MG63 (cell line): Measurements from ENCODE around the gene ARFGAP2. TPM values are rescaled to one million over a fixed set of nuclear protein-coding genes. Genes with fewer than 3 reads are reported as not detected.
A peak's percentile ranks its signal among the peaks of the same experiment; 100 is the strongest.

Experiments
- DNase-seq: peaks from one replicate; pipeline ENCODE4 v3.0.0-alpha.2; 2020
- H3K27me3 ChIP-seq: fragments of 250-450 bp; sonication (Bioruptor Pico); 2 replicates; pipeline ENCODE4 v1.5.1; 2020; ENCODE audit warnings: mild to moderate bottlenecking, moderate library complexity
- H3K36me3 ChIP-seq: fragments of 250-450 bp; sonication (Bioruptor Pico); 2 replicates; pipeline ENCODE4 v1.5.1; 2020; ENCODE audit warnings: mild to moderate bottlenecking, moderate library complexity
- H3K4me3 ChIP-seq: fragments of 250-450 bp; sonication (Bioruptor Pico); 2 replicates; pipeline ENCODE4 v1.5.1; 2020; ENCODE audit warnings: mild to moderate bottlenecking, moderate library complexity
- H3K9me3 ChIP-seq: fragments of 250-450 bp; sonication (Bioruptor Pico); 2 replicates; pipeline ENCODE4 v1.5.1; 2020; ENCODE audit warnings: mild to moderate bottlenecking, moderate library complexity
- total RNA-seq: library from RNA; depleted of rRNA; stranded (reverse); fragments of >200 nt; shearing (Covaris generic); gene quantifications from 2 replicates; pipeline ENCODE4 v1.2.3, GENCODE V29; 2014; ENCODE audit warnings: low replicate concordance

ARFGAP2 gene
- total RNA-seq, 1 experiment from 2014 or later = 71.0 TPM

DNA sequence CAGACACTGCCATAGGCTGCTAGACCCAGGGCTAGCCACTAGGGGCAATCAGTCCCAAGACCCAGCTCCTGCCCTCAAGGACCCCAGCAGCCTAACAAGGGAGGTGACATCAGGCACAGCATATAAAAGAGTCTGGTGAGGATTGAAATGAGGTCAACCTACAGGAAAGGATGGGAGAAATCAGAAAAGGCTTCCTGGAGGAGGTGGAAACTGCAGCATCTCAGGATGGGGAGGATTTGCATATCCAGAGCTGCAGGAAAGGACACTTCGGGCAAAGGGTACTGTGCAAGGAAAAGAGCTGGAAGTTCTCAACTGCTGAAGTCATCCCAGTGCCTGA, 2.9 kb upstream of the ARFGAP2 start:
- Histone ChIP-seq H3K27me3 (no peaks in the 10 kb centered on the region), H3K9me3 (no peaks in the 10 kb centered on the region), H3K4me3 (no peak overlapping the region), H3K36me3 (peaks cover 36% of the 10 kb centered on the region)
- peak; percentile 43 for DNase-seq

DNA sequence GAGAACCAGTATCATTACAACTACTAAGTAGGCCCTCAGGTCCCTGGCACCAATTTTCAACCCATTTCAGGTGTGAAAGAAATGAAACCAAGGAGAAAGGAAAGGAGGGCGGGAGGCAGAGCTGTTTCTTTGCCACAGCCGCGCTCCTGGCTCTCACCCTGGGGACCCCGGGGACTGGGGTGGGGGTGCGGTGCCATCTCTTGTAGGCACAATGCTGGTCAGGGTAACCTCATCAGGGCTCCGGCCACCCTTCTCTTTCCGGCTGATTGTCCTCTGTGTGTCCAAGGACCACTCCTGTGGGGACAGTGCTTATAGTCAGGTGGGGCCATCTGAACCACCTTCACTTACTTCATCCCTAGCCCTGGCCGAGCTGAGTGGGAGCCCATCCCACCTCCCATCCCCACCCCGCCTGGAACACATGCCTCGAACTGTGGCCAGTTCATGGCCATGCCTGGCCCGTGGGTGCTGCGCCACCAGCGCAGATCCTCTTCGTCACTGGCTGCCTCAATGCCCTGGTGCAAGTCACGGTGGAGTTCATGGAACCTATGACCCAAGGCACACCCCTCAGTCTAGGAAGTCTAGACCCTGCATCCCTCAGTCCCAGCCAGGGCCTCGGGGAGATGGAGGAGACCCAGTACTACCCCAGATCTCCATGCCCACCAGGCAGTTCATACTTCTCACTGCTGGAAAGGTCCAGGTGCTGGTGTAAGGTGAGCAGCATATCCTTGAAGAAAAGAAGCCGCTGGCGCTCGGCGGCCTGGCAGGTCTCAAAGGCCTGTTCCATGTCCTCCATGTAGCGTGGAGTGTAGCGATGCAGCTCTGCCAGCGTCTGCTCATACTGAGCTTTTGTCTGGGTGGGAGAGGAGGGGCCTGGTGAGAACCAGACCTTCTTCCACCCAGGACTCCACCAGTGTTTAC, 2.3 kb upstream of the ARFGAP2 start:
- Histone ChIP-seq H3K9me3 (no peaks in the 10 kb centered on the region), H3K4me3 (no peak overlapping the region), H3K27me3 (no peaks in the 10 kb centered on the region), H3K36me3 (peaks cover 34% of the 10 kb centered on the region)
- DNase-seq = no peak

DNA sequence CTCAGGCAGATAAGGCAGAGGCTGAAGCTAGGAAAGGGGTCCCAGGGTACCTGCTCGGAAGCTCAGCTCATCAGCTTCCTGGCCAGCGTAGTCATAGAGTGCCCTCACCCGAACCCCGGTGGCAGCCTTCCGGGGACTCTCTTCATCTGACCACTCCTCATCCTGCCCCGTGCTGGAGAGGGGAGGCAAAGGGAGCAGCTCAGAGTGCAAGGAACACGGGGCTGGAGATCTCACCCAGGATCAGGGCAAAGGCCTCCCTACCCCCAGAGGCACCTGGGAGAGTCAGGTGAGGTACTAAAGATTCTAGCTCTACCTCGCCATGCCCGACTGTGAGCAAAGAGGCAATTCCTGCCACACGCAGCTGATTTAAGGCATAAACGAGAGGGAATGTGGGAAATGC, 1.6 kb upstream of the ARFGAP2 start:
- DNase-seq = no peak
- Histone ChIP-seq H3K27me3 (no peaks in the 10 kb centered on the region), H3K4me3 (no peak overlapping the region), H3K9me3 (no peaks in the 10 kb centered on the region), H3K36me3 (peaks cover 41% of the 10 kb centered on the region)

DNA sequence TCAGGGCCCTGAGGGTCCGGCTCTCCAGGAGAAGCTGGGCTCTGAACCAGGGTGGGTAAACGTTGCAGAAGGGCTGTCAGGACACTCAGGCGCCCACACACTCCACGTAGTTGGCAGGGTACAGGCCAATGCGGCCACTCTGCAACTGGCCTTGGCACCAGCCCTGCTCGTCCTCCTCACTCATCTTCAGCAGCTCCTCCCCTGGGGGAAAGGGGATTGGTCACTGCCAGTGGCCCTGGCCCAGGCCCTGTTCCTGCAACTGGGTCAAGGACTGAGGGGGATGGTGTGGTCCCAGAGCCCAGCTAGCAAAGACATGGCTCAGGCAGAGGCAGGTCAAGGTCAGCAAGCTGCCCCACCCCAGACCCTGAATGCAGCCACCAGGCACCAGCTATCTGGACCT, 1.2 kb upstream of the ARFGAP2 start:
- Histone ChIP-seq H3K4me3 (no peak overlapping the region), H3K36me3 (peaks cover 46% of the 10 kb centered on the region), H3K9me3 (no peaks in the 10 kb centered on the region), H3K27me3 (no peaks in the 10 kb centered on the region)
- no peak for DNase-seq

DNA sequence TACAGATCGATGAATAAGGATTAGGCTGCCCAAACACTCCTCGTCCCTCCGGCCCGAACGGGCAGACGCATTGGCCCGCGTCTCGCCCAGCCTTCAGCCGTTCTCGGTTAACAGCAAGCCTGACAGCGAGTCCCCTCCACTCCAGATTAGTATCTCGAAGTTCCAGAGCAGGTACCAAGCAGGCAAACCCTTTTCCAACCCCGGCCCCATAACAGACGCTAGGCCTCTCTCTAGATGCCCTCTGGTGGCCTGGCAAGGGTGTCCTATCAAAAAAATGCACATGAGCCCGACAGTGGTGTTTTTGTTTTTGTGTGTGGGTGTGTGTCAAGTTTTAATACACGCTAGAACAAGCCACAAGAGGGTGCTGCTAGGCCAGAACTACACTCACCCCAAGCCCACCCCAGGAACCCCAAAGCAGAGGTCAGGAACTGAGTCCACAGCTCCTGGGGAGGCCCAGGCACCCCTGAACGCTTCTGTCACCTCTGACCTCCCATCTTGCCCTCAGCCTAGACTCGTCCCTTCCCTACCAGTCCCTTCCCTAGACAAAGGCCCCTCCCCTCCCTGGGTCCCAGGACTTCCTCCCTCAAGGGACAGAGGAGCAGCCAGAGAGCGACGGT, 658 bp upstream of the ARFGAP2 start:
- Histone ChIP-seq H3K36me3 (peaks cover 48% of the 10 kb centered on the region), H3K9me3 (no peaks in the 10 kb centered on the region)
- peak; percentile 79 for DNase-seq

DNA sequence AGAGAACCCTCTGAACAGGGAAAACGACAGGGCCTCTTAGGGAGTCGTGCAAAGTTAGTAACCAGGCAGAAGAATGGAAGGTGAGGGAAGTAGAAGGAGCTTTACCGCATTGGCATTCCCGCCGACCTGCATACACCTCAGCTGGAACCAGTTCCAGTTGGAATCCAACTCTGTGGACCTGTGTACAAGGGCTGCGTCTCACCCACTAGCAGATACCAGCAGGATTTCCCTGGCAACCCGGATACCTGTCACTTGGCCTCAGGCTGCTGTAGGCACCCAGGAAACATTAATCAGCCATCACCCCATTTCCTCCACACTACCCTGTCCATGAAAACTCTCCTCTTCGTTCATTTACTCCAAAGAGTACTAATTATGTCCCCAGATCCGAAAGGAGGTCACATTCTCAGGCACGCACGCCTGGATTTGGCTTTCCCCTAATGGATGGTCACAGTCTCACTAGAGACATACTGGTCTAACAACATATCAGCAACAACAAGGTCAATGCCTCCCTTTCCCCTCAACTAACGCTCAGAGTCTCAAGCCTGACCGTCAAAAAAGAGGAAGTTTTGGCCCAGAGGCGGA, 842 bp downstream of the ARFGAP2 start:
- Histone ChIP-seq H3K36me3 (peaks cover 63% of the 10 kb centered on the region), H3K27me3 (no peaks in the 10 kb centered on the region), H3K9me3 (no peaks in the 10 kb centered on the region), H3K4me3 (peak overlapping the region; percentile 77)
- DNase-seq = no peak

More for the DNA sequence above, 658 bp upstream of the ARFGAP2 start:
- Histone ChIP-seq H3K4me3 (peak overlapping the region; percentile 77), H3K27me3 (no peaks in the 10 kb centered on the region)

DNA sequence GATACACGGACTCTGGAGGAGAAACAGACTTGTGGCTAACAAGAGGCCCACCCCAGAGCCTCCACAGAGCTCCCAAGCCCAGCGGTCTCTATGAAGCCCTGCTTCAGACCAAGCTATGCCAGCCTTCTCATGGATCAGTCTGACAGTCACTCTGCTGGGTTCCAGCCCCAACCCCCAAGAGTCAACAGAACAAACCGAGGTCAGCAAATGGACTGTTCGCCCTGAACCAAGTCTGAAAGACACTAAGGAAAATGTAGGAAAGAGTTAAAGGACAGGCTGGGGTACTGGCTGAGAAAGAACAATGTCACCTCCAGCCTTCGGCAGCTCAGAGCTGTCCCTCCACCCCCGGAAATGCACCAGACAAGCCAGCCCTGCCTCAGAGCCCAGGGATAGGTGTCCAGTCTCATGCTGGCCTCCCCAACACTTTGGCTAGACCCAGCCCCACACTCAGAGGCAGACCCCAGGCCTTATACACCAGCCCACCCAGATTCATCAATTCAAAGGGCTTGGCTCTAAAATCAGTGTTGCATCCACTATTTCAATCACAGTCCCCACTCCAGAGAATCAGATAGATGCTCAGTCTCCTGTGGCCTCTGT, 3.8 kb downstream of the ARFGAP2 start:
- H3K9me3 ChIP-seq = no peaks in the 10 kb centered on the region
- H3K4me3 ChIP-seq = no peak overlapping the region
- DNase-seq = no peak
- H3K36me3 ChIP-seq = peaks cover 69% of the 10 kb centered on the region
- no peaks in the 10 kb centered on the region for H3K27me3 ChIP-seq

DNA sequence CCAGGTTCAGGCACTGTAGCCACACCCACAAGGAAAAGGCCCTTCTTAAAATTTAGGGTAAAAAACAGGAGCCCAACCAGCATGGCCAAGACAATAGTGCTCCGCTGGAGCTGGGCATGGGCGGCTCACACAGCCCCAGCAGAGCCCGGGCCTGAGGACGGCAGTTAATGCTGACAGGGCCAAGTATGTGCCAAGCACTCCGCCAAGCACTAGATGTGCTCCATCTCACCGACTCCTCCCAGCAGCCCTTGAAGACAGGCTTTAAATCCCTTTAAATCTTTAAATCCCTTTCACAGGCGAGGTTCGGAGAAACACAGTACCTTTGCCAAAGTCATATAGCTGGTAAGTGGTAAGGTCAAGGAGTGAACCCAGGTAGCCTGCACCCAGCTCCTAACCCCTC, 4.8 kb downstream of the ARFGAP2 start:
- H3K36me3 ChIP-seq = peaks cover 73% of the 10 kb centered on the region
- no peak for DNase-seq
- no peaks in the 10 kb centered on the region for H3K27me3 ChIP-seq
- no peak overlapping the region for H3K4me3 ChIP-seq
- H3K9me3 ChIP-seq = no peaks in the 10 kb centered on the region

DNA sequence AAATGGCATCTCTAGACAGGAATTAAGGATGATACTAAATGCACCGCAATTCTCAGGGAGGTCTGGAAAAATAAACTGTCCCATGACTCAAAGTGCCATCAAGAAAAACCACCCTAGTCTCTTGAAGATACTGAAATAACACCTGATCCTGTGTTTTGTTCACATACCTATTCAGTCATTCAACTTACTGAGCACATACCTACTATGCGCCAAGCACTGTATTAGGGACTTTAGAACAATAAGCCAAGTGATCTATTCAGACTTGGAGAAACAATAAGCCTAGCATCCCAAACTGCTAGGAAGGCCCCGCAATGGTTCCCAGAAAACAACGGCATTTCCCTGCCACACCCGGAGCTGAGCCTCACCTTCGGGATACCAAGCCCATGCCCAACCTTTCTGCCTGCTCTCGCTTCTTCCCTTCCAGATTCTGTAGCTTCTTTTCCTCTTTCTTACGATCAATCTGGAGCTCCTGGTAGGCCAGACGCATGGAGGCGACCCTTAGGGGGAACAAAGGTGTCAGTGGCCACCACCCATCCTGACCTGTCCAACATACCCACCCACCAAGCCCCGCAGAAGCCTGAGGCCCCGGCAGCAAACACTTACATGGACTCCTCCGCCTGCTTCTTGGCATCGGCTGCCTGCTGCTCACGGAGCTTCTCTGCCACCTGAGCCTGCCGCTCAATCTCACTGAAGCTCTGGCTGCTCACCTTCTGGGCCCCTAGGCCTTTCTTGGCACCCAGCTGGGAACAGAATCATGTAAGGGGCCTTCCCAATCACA, 5.4 kb downstream of the ARFGAP2 start:
- peaks cover 77% of the 10 kb centered on the region for H3K36me3 ChIP-seq
- H3K27me3 ChIP-seq = no peaks in the 10 kb centered on the region
- DNase-seq = no peak
- H3K9me3 ChIP-seq = no peaks in the 10 kb centered on the region
- H3K4me3 ChIP-seq = no peak overlapping the region

DNA sequence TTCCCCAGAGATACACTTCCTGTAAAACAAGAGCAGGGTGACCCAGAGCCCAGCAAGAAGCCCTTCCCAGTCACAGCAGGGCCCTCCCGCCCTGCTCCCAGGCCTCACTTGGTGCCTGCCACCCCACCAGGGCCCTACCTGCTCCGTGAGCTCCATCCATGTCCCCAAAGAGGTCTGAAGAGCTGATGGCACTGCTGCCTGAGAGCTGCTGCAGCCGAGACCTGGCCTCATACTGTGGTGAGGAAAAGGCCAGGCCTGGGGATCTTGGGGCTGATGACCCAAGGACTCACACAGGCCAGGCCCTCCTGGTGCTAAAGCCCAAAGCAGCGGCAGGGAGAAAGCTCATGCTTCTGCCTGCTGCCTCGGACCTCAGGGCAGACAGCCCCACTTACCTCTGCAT, 10.3 kb downstream of the ARFGAP2 start:
- DNase-seq = no peak
- Histone ChIP-seq H3K36me3 (peaks cover 58% of the 10 kb centered on the region), H3K4me3 (no peak overlapping the region), H3K27me3 (no peaks in the 10 kb centered on the region), H3K9me3 (no peaks in the 10 kb centered on the region)

DNA sequence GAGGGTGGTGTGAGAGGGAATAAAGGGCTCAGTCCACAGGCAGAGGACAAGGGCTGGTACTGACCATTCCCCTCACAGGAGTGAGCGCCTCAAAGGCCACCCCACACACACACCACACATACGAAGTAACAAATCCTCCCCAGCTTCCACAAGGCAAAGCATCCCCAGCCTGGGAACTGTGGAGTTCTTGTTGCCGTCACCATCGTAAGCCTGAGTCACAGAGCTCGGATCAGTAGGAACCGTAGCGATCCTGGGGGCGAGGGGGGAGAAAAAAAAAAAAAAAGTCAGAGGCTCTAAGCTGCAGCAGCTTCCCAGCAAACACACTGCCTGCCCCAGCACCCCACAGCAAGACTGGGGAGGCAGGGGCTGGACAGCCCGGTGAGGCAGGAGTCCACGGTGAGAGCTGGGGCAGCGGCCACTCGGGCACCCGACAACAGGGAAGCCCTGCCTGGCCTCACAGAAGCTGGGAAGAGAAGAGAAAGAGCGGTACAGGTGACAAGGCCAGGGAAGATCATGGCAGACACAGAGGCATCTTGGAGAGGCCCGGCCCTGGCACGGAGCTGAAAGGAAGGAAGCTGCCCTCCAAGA, 11.3 kb downstream of the ARFGAP2 start:
- DNase-seq = no peak
- no peaks in the 10 kb centered on the region for H3K9me3 ChIP-seq
- peaks cover 50% of the 10 kb centered on the region for H3K36me3 ChIP-seq
- no peaks in the 10 kb centered on the region for H3K27me3 ChIP-seq
- no peak overlapping the region for H3K4me3 ChIP-seq

DNA sequence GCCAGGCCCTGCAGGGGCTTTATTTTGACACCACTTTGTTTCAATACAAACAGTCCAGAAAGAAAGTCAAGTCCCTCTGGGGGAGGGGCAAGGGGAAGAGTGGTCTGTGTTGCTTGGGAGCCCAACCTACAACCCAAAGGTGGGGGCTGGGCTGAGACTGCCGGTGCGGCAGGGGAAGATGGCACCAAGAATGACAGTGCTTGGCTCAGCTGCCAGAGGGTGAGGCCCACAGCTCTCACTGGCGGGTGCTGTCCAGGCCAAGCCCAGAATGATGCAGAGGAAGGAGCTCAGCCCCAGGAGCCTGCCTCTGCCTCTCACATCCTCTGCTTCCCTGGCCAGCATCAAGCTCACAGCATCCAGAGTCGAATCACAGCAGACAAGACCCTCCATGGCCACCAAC, 12.4 kb downstream of the ARFGAP2 start:
- no peak for DNase-seq
- H3K4me3 ChIP-seq = no peak overlapping the region
- no peaks in the 10 kb centered on the region for H3K9me3 ChIP-seq
- peaks cover 43% of the 10 kb centered on the region for H3K36me3 ChIP-seq
- no peaks in the 10 kb centered on the region for H3K27me3 ChIP-seq

DNA sequence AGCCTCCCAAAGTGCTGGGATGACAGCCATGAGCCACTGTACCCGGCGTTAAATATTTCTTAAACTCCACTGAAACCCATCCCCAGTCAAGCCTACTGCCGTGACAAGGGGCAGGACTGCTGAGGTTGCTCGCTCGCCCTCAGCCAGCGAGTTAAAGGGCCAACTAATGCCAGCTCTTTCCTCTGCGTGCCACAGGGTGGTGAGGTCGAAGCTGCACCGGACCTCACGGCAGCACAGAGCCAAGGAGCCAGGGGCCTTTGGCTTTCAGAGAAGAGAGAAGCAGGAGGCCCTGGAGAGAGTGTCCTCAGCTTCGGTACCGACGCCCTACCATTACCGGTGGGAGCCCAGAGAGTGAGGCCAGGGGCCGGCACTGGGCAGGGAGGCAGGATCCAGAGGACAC, 12.8 kb downstream of the ARFGAP2 start:
- peaks cover 39% of the 10 kb centered on the region for H3K36me3 ChIP-seq

DNA sequence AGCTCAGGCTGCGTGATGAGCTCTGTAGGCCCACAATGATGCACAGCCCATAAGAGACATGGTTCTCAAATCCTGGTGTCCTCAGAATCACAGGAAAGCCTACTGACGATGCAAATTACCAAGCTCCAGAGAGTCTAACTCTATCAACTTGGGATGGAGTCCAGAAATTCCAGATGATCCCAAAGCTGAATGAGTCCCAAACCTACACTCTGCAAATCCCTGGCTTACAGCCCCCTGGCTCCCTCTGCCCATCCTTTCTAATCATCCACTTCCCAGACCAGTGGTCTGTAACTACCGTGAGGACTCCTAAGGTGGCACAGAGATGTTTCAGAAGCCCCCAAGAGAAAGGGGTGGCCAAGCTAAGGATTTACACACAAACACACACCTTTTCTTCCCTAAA, 13.5 kb downstream of the ARFGAP2 start:
- Histone ChIP-seq H3K36me3 (peaks cover 34% of the 10 kb centered on the region), H3K9me3 (no peaks in the 10 kb centered on the region), H3K27me3 (no peaks in the 10 kb centered on the region), H3K4me3 (no peak overlapping the region)
- no peak for DNase-seq

More for the DNA sequence above, 12.8 kb downstream of the ARFGAP2 start:
- no peak for DNase-seq
- Histone ChIP-seq H3K9me3 (no peaks in the 10 kb centered on the region), H3K27me3 (no peaks in the 10 kb centered on the region), H3K4me3 (no peak overlapping the region)

DNA sequence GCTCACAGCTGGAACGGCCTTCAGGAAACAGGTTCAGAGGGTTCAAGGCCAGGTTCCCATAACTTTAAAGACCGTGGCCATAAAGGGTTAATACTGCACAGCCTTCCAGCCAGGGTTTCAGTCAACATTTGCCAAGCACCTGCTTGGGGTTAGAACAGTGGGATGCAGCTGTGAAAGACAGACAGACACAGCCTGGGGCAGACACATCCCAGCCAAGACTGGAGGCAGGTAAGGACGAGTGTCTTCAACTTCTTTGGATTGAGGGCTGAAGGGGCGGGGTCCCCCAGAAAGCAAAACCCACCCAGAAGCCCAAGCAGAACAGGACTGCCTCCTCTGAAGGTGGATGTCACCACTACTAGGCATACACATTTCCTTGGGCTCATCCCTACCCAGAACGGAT, 14.3 kb downstream of the ARFGAP2 start:
- no peaks in the 10 kb centered on the region for H3K27me3 ChIP-seq
- no peaks in the 10 kb centered on the region for H3K9me3 ChIP-seq
- H3K4me3 ChIP-seq = no peak overlapping the region
- peaks cover 32% of the 10 kb centered on the region for H3K36me3 ChIP-seq
- DNase-seq = no peak

DNA sequence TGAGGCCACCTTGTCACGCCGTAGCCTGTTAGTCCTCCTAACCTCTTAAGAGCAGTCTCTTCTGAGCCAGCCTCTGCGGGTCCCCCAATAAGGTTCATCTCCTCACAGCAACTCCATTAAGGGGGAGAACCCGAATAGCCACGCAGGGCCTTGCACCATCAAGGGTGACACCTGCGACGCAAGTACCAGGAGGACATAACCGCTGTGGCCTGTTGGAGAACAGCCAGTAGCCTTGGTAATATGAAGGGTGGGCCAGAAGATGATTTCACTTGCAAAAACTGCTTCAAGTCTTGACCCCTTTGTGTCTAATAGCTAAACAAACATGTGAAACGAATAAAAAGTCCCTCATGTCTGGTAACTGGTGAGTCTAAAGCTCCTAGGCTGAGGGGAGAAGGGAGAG, 14.8 kb downstream of the ARFGAP2 start:
- DNase-seq = no peak
- Histone ChIP-seq H3K36me3 (peaks cover 26% of the 10 kb centered on the region), H3K27me3 (no peaks in the 10 kb centered on the region), H3K4me3 (no peak overlapping the region), H3K9me3 (no peaks in the 10 kb centered on the region)
